ENCODE results near the gene STX5.
"Not testable (repeated sequence)": the region's sequence is repeated elsewhere in the genome, so short reads cannot be mapped to it uniquely, and the experiment has no call there.

Gene STX5, protein sequence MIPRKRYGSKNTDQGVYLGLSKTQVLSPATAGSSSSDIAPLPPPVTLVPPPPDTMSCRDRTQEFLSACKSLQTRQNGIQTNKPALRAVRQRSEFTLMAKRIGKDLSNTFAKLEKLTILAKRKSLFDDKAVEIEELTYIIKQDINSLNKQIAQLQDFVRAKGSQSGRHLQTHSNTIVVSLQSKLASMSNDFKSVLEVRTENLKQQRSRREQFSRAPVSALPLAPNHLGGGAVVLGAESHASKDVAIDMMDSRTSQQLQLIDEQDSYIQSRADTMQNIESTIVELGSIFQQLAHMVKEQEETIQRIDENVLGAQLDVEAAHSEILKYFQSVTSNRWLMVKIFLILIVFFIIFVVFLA

DNA sequence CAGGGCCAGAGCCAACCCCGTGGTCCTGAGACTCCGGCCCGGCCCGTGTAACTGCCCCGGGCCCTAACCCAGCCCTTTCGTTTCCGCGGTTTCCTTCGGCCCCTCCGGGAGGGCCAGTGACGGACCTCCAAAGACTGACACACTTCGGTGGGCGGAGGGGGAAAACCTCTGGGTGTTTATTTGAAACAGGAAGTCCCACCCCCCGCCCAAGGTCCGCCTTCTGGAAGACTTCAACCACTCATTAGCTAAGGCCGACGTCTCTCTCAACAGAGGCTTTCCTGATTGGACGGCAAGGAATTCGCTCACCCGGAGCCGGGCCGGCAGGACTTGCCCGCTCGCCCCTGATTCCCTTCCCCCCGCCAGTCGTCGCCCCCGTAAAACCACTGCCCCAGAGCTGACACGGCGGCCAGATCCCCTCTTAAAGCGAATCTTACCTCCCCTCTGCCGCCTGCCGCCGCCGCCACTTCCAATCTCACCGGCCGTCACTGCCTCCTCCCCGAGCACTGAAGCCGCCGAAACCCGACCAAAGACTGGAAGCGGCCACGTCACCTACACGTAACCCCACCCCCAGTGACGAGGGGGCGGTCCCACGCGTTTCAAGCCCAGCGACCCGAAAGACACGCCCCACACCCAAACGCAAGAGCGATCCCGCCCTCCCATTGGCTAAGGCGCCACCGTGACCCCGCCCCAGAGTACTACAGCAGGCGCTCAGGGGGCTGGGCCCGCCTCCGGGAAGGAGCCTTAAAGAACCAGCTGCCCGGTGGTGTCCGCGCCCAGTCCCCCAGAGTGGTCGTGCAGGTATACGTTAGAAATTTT, at the start of gene STX5:
TSS of gene STX5 (minus strand) at position 532 of the 816 bp plus-strand sequence. CDS start 808 bp downstream, outside the sequence.
- DNase-seq (ENCODE audit: low spot score), result peak; percentile 100

DNA sequence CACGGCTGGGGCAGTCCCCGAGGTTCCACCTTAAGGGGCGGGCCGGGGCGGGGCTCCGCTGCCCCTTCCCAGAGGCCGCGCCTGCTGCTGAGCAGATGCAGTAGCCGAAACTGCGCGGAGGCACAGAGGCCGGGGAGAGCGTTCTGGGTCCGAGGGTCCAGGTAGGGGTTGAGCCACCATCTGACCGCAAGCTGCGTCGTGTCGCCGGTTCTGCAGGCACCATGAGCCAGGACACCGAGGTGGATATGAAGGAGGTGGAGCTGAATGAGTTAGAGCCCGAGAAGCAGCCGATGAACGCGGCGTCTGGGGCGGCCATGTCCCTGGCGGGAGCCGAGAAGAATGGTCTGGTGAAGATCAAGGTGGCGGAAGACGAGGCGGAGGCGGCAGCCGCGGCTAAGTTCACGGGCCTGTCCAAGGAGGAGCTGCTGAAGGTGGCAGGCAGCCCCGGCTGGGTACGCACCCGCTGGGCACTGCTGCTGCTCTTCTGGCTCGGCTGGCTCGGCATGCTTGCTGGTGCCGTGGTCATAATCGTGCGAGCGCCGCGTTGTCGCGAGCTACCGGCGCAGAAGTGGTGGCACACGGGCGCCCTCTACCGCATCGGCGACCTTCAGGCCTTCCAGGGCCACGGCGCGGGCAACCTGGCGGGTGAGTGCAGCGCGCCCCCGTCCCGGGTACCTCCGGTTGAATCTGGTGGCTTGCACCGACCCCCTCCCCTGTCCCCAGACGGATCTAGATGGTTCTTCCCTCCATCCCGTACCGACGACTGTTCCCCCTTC, 49.1 kb upstream of the STX5 start, which contains the start of gene SLC3A2:
TSS of gene SLC3A2 (plus strand) at position 94 of the 776 bp plus-strand sequence. CDS start at position 222, 128 bp downstream.
- DNase-seq (ENCODE audit: low spot score), result peak; percentile 90

DNA sequence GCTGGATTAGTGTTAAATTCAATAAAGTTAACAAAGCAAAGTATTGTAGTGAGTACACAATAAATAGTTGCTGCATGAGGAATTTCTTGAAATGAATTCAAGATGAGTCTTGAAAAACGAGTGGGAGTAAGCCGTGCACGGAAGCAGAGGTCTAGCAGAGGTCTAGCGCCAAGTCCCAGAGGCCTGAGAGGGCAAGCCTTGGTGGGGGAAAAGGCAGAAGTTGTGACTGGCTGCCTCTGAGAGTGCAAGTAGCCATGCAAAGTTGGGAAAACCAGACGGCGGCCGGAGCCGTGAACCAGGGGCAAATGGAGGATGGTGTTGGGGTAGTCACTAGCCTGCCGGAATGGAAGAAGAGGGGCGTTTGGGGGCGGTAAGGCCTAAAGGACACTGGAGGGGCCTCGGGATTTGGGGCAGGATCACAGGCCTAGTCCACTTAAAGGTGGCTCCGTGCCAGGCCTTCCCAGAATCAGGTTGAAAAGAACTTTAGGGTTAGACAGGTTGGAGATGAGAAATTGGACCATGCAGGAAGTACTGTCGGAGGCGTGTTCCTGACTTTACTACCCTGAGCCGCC, 48.5 kb upstream of the STX5 start:
- peak; percentile 43 for DNase-seq (ENCODE audit: low spot score)

DNA sequence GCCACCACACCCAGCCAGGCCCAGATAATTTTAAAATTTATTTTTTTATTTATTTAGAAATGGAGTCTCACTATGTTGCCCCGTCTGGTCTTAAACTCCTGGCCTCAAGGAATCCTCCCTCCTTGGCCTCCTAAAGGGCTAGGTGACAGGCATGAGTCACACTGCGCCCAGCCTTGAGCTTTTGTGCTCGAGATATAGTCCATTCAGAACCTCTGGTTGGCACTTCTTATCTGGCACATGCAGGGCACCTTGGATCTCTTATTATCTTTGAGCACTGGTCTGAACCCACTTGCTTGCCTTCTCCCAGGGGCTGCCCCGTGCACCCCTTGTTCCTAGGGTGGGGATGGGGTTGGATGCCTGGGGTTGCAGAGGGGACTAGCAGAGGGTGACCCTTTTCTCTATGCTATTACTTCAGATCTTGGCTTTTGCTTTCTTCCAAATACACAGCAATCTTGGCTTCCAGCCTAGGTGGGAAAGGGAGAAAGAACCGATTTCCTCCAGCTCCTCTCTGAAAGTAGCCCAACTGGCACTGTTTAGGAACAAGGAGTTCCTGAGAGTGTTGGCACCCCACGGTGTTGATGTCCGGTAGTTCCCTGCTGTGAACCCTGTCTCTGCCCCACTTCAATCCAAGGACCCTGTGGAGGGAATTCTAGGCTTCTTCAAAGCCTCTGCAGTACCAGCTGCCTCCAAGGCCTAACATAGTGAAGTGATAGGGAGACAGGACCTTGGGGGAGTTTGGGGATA, 47.6 kb upstream of the STX5 start:
- DNase-seq (ENCODE audit: low spot score), result peak; percentile 85

DNA sequence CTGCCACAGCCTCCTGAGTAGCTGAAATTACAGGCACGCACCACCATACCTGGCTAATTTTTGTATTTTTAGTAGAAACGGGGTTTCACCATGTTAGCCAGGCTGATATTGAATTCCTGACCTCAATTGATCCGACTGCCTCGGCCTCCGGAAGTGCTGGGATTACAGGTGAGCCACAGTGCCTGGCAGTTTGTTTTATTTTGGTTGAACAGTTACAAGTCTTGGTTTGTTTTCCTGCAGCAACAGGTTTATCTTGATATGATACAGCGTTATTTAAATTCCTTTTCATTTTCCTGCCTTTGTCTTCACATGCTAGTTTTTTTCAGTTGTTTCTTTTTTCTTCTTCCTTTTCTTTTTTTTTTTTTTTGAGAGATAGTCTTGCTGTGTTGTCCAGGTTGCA, 44.9 kb upstream of the STX5 start:
- no peak for DNase-seq (ENCODE audit: low spot score)

DNA sequence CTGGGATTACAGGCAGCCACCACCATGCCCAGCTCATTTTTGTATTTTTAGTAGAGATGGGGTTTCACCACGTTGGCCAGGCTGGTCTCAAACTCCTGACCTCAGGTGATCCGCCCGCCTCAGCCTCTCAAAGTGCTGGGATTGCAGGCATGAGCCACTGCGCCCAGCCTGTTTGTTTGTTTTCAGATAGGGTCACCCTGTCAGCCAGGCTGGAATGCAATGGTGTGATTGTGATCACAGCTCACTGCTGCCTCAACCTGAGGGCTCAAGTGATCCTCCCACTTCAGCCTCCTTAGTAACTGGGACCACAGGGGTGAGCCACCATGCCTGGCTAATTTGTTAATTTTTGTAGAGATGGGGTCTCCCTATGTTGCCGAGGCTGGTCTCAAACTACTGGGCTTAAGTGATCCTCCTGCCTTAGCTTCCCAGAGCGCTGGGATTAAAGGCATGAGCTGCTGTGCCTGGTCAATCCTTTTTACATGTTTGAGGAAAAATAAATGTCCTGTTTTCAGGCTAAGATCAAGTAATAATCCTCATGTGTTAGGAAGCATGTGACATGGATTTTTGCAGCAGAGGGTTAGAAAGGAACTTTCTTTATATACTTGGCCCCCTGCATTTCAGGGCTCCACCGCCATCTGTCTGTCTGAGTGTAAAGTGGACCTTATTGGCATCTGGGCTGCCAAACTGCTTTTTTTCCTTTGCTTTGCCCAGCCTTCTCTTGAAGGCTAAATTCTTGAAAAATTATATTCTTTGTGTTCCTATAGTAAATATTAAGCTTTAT, 44.0 kb upstream of the STX5 start:
- no peak for DNase-seq (ENCODE audit: low spot score)

DNA sequence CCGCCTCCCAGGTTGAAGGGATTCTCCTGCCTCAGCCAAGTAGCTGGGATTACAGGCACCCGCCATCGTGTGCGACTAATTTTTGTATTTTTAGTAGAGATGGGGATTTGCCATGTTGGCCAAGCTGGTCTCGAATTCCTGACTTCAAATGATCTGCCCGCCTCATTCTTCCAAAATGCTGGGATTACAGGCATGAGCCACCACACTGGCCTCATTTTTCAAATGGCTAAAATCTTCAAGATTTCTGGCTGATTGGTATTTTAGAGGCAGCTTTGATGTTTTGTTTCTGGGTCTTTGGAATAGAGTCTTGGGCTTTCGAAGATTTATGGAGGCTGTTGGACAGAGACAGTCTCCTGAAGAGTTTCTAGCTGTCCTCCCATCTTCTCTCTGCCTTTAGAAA, 43.0 kb upstream of the STX5 start:
- no peak for DNase-seq (ENCODE audit: low spot score)

DNA sequence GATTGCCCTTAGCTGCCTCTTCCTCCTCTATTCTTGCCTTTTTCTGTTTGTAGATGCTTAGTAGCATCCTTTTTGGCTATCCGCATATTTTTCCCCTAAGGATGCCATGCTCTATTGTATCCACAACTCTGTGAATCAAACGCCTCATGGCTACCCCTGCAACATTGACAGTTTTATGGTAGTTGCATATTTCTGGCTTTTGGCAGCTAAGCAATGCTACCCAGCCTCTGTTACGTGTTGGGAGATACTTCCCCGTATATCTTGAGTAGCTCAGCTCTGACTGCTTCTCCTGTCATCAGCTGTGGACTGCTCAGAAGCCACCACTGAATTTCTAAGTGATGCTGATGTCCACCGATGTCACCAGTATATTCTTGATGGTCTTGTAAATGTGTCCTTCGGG, 33.8 kb upstream of the STX5 start:
- DNase-seq (ENCODE audit: low spot score), result no peak

DNA sequence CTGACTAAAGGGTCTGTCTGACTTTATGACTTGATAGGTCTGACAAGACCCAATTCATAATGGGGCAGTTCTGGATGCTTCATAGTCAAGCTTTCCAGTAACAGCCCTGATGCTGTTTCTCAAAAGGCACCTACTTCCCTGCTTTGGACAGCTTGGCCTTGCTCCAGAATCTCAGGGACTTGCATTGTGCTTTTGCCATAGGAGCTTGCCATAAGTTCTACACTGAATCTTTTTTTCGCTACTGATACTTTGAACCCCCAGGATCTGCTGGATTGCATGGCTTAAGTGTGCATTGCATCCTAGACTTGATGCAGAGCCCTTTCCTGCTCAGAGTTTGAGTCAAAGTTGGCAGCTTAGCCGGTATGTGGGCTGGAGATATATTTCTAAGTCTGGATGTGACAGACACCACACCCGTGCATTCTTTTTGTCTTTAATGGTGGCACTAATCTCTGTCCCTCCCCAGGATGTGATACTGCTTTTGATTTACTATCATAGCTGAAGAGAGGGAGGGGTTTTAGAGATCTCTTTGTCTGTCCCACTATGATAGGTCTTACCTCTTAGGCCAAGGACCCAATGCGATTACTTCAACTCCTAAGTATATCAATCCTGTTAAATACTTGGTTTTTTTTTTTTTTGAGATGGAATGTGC, 32.0 kb upstream of the STX5 start:
- DNase-seq (ENCODE audit: low spot score), result no peak

DNA sequence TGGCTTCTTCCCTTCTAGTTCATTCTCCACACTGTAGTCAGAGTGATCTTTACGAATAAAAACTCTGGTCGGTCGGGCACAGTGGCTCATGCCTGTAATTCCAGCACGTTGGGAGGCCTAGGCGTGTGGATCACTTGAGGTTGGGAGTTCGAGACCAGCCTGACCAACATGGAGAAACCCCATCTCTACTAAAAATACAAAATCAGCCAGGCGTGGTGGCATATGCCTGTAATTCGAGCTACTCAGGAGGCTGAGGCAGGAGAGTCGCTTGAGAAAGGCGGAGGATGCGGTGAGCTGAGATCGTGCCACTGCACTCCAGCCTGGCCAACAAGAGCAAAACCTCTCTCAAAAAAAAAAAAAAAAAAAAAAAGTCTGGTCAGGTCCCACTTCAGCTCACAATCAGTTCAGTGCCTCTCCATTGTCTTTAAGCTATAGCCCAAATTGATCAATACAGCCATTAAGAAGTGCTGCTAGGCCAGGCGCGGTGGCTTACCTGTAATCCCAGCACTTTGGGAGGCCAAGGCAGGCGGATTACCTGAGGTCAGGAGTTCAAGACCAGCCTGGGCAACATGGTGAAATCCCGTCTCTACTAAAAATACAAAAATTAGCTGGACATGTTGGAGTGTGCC, 29.8 kb upstream of the STX5 start:
- DNase-seq (ENCODE audit: low spot score), result not testable (repeated sequence)

DNA sequence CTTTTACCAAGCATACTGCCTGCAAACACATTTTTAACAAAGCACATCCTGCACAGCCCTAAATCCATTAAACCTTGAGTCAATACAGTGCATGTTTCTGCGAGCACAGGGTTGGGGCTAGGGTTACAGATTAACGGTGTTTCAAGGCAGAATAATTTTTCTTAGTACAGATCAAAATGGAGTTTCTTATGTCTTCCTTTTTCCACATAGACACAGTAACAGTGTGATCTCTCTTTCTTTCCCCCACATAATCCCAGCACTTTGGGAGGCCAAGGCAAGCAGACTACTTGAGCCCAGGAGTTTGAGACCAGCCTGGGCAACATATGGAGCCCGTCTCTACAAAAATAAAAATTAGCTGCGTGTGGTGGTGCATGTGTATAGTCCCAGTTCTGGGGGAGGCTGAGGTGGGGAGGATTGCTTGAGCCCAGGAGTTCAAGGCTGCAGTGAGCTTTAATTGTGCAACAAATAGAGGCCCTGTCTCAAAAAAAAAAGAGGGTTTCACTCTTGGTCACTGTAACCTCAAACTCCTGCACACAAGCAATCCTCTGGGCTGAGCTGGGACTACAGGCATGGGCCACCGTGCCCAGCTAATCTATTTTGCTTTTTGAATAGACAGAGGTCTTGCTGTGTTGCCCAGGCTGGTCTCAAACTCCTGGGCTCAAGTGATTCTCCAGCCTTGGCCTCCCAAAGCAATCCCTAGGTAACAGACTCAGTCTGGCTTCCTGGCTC, 29.1 kb upstream of the STX5 start:
- no peak for DNase-seq (ENCODE audit: low spot score)

DNA sequence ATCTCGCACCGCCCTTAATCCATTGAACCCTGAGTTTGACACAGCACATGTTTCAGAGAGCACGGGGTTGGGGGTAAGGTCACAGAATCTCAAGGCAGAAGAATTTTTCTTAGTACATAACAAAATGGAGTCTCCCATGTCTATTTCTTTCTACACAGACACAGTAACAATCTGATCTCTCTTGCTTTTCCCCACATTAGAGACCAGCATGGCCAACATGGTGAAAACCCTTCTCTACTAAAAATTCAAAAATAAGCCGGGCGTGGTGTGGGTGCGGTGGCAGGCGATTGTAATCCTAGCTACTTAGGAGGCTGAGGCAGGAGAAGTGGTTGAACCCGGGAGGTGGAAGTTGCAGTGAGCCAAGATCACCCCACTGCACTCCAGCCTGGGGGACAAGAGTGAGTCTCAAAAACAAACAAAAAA, 27.4 kb upstream of the STX5 start:
- DNase-seq (ENCODE audit: low spot score), result not testable (repeated sequence)

DNA sequence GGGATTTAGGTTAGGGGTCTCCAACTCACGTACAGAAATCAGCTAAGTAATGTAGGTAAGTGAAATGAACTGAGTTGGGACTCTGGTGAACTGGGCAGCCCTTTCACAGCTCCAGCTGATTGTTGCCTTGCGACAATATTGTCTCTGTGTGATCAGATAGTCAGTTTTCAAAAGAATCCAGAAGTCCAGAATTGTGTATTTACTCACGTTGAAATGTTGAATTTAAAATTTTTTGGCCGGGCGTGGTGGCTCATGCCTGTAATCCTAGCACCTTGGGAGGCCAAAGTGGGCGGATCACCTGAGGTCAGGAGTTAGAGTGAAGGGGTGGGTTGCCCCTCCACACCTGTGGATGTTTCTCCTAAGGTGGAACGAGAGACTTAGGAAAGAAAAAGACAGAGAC, 26.4 kb upstream of the STX5 start:
- no peak for DNase-seq (ENCODE audit: low spot score)

DNA sequence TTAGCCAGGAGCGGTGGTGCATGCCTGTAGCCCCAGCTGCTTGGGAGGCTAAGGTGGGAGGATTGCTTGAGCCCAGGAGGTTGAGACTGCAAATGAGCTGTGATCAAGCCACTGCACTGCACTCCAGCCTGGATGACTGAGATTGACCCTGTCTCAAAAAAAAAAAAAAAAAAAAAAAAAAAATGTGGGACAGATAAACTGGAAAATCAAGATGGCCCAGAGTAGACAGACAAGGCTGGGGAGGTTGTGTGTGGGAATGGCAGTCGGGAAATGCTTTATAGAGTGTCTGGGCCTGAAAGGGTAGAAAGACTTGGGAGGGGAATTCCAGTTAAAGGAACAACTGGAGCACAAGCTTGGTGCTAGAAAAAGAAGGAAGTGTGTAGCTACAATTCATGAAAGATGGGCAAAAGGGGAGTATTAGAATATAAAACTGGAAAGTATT, 25.7 kb upstream of the STX5 start:
- DNase-seq (ENCODE audit: low spot score), result no peak

DNA sequence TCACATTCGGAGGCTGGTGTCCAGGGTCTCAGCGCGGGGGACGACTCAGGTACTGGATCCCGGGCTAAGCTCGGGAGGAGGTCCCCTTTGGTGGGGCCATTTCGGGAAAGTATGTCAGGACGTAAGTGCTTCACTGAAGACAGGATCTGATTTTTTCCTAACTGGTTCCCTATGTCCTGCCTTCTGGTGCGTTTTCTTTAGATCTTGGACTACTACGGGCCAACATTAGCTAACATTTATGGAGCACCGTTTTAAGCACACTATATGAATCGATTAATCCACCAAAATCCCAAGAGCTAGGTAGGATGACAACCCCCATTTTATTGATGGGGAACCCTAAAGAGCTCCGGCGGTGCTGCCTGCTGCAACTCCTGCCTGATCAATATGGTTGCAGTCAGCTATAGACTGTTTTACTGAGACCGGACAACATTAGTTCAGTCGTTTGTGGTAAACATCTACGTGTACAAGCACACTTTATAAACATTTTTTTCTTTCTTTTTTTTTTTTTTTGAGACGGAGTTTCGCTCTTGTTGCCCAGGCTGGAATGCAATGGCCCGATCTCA, 24.6 kb upstream of the STX5 start:
- no peak for DNase-seq (ENCODE audit: low spot score)

DNA sequence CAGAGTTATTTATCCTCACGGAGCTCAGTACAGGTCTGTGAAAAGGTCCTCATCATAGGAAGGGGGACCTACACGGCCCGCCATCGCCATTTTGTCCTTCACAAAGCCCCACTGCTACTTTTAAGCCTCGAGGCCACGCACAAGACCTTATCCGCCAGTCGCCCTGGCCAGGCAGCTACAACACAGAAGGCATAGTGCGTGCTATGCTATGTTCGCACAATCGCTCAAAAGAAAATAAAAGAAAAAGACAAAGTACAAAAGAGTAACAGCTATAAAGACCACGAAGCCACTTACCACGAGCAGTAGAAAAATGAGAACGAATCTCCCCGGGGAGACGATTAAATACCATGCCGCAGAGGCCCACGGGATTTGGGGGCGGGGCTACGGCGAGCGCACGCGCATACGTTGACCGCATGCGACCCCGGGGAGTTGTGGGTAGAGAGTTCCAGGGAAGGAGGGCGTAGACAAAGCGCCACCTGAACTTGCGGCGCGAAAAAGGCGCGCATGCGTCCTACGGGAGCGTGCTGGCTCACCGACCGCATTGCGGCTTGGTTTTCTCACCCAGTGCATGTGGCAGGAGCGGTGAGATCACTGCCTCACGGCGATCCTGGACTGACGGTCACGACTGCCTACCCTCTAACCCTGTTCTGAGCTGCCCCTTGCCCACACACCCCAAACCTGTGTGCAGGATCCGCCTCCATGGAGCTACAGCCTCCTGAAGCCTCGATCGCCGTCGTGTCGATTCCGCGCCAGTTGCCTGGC, 23.9 kb upstream of the STX5 start:
- DNase-seq (ENCODE audit: low spot score), result peak; percentile 98

DNA sequence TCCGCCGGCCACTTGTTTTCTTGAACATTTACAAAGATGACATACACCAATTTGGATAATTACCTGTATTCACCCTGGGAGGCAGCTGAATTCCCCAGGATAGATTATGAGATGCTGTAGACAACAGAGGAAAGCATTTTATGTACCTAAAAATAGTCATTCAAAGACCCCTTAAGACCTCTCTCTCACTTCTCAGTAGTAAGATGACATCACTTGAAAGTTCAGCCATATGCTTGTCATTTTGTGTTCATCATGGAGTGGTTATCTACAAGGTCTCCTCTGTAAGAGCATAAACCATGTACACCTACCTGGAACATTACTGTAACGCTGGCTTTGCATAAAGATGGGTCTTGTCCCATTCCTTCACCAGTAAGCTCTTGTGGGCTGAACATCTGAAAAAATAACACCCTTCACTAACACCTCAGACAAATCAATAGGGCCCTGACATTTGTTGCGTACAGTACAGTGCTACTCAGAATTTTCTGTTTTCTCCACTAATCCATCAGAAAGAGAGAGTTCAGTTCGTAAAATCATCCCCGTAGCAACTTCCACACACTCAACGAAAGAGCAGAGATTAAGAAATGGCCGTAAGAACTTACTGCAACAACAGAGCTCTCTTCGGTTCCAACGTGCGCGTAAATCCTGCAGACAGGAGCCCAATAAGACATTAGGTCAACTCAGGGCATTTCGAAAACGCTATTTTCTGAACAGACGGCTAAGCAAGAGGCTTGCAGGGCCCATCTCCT, 23.1 kb upstream of the STX5 start:
- DNase-seq (ENCODE audit: low spot score), result no peak
